Measurements from ENCODE around the gene HDAC4.

GRCh38 chr2:239039479-239039861, 361.4 kb downstream of the HDAC4 start:
- TF ChIP-seq EZH2phosphoT487 (IDR thresholded peaks at IDR 0.05; ENCODE audit: unreplicated experiment) (no peak), CTCF (conservative IDR thresholded peaks at IDR 0.05; ENCODE audit: low read depth in 2 of 2) (no peak), EZH2 (IDR thresholded peaks at IDR 0.05; ENCODE audit: low read depth, unreplicated experiment) (no peak), ZNF331 (CRISPR knock-in tag; IDR thresholded peaks at IDR 0.05; ENCODE audit: low read depth) (no peak)

Data from GM23338 (cell line).